NCI-H1417 treated with DMSO at 0.1 percent for 48 hours (cell line): ENCODE results near the gene COX10.
"Not testable (repeated sequence)": the region's sequence is repeated elsewhere in the genome, so short reads cannot be mapped to it uniquely, and the experiment has no call there.

Source experiments
- DNase-seq: peaks from one replicate; lab custom pipeline; 2025; lab: John Stamatoyannopoulos, UW

The COX10 gene

DNA sequence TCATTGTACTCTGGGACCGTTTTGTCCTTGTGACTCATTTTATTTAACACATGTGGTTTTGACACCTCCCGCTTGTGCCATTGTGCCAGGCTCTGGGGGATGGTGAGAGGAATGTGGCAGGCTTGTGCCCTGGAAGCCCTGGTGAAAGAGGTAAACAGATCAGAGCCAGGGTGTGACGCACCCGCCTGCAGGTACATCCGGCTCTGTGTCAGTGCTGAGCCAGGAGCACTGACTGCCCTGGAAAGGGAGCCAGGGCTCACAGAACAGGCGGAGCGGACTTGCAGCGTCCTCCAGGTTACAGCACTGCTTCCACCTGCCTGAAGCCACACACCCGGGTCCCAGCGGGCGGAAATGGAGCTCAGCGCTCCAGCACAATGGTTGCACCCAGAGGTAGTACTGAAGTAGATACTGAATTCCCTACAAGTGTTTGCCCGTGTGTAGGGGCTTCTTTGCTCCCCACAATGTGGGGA, 136.7 kb downstream of the COX10 start:
- no peak for DNase-seq

DNA sequence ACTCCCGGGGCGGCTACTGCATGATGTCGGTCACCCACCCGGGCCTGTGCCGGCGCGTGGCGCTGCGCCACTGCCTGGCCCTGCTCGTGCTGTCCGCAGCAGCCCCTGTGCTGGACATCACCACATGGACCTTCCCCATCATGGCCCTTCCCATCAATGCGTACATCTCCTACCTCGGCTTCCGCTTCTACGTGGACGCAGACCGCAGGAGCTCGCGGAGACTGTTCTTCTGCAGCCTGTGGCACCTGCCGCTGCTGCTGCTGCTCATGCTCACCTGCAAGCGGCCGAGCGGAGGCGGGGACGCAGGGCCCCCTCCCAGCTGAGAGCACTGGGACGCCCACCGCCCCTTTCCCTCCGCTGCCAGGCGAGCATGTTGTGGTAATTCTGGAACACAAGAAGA, 137.6 kb downstream of the COX10 start:
- no peak for DNase-seq

DNA sequence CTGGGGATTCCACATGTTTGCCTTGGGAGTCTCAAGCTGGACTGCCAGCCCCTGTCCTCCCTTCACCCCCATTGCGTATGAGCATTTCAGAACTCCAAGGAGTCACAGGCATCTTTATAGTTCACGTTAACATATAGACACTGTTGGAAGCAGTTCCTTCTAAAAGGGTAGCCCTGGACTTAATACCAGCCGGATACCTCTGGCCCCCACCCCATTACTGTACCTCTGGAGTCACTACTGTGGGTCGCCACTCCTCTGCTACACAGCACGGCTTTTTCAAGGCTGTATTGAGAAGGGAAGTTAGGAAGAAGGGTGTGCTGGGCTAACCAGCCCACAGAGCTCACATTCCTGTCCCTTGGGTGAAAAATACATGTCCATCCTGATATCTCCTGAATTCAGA, 138.5 kb downstream of the COX10 start:
- DNase-seq, result no peak

DNA sequence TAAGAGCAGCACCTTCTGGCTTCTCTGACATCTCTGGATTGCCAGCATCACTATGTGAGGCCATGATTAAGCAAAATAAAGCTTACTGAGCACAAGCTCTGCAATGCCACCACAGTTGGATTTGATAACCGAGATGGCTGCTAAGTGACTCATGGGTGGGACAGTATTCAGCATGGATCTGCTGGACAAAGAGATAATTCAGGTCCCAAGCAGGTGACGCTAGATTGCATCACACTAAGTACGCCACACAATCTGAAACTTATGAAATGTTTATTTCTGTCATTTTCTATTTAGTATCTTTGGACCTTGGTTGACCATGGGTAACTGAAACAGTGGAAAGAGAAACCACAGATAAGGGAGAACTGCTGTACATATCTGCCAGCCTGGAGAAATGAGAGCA, 139.9 kb downstream of the COX10 start:
- no peak for DNase-seq

DNA sequence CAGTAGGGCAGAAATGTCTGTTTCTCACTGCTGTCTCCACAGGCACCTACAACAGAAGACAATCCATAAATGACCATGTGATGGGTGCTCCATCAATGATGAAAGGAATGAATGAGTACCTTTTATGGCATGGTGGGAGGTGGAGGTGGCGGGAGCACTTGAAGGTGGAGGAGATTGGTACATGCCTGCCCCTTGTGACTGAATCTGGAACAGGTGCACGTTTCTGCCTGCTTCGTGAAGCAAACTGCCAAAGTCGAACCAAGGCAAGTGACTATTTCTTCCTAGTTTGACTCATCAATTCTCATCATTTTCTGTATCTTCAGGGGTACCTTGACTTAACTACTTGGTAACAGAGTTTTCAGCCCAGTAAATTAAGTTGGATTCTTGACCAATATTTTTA, 141.9 kb downstream of the COX10 start:
- no peak for DNase-seq

DNA sequence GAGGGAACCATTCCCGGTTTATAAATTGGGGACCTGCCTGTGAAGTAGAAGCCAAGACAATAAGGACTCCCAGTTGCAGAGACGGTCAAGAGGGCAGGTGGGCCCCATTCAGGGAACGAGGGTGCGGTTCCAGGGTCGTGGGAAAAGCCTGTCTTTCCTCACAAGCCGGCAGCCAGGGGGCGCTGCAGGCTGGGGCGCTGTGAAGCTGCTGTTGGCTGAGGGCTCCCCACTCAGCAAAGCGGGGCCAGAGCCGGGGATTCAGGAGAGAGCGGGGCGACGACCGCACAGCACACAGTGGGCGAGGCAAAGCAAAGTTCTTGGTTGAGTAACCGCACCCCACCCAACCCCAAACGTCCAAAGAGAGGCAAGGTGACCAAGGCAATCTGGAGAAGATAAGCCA, 142.5 kb downstream of the COX10 start:
- DNase-seq, result no peak

DNA sequence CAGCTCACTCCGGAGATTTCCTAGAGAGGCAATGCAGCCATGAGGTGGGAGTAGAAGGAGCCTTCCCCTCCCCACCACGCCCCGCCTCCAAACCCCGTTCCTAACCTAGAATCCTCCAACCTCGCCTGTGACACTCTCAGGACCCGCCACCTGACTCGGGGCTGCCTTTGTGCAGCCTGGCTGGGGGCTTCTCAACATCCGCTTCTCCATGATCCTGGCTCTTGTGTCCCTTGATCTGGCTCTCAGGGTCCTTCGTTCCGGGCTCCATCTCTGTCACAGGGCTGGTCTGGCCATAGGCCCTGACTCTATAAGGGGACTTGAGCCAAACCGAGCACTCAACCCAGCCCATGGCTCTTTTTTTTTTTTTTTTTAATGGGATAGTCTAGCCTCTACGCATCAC, 143.1 kb downstream of the COX10 start:
- no peak for DNase-seq

DNA sequence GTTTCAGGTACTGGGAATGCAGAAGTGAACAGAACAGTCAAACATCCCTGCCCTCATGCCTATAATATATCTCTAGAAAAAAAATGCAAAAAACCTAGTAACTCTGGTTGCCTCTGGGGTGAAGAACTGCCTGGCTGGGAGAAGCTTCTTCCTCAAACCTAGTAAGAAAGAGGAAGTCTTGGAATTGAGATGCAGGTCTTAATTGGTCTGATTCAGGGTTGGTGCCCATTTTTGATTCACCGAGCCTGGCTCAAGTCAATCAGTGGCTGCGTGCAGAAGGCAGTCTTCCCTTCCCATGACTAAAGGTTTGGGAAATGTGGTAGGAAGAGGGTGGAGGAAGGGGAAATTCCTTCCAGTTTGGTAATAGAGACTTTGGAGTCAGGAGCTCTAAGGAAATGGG, 145.0 kb downstream of the COX10 start:
- no peak for DNase-seq

DNA sequence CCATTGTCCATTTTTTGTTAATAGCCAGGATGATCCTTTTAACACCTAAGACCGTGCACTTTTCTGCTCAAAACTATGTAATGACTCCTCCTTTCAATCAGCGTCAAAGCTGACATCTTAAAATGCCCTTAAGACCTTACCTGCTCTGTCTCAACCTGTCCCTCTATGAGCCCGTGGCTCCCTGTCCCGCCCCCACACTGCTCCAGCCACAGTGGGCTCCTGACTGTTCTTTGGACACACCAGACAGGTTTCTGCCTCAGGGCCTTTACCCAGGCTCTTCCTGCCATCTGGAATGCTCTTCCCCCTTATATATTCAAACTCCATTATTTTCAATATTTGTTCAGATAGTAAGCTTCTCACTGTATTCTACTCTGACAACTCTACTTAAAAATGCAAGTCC, 153.3 kb downstream of the COX10 start:
- no peak for DNase-seq

DNA sequence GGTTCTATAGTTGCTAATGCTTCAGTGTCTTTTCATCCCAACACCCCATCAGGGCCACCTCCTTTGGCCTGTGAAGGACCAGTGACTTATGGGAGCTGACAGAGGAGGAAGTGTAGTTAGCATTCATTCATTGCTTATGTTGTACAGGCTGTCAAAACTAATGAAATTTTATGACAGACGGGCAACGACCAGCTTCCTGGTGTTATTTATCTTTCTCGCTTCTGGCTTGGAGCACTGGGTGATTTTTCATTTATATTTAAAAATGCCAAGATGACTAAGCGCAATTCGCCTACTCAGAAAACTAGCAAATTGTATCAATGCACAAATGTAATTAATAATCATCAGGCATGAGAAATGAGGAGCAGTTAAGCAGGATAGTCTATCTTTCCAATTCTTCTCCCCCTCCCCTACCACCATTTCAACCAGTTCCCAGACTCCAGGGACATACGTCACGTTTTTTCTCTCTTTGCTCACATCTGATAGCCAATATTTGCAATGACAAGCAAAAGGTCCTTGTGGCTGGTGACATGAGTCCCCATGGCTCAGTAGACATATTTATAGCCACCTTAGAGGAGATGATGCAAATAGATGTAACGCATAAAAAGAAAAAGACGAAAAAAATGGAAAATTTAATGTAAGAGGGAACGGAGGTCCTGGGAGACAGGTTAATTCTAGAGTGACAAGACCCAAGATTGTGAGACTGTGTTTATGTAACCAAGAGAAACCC, 156.1 kb downstream of the COX10 start:
- no peak for DNase-seq

DNA sequence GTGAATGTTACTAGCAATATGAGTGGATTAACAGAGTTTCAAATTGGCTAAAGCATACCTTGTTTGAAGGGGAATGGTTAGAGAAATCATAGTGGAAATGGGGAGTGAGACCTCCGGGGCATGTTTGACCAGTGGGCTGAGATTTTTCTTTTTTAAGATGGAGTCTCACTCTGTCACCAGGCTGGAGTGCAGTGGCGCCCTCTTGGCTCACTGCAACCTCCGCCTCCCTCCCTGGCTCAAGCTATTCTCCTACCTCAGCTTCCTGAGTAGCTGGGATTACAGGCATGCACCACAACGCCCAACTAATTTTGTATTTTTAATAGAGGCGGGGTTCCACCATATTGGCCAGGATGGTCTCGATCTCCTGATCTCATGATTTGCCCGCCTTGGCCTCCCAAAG, 157.7 kb downstream of the COX10 start:
- no peak for DNase-seq

DNA sequence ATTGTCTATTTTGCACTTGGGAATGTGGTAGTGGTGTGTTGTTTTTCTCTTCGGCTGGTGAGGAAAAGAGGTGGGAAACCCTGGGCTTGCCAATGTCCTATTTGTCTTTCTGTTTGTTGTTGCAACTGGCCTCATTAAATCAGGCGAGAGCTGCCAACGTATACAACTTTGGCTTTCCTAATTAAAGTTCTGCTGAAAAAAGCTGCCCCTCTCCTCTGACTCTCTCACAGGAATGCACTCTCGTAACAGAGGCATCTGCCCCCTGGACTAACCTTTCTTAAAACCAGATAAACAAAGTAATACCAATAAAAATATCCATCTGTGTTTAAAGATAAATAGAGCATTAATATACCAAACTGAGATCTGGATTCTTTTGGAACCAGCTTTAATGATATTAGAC, 159.6 kb downstream of the COX10 start:
- no peak for DNase-seq

DNA sequence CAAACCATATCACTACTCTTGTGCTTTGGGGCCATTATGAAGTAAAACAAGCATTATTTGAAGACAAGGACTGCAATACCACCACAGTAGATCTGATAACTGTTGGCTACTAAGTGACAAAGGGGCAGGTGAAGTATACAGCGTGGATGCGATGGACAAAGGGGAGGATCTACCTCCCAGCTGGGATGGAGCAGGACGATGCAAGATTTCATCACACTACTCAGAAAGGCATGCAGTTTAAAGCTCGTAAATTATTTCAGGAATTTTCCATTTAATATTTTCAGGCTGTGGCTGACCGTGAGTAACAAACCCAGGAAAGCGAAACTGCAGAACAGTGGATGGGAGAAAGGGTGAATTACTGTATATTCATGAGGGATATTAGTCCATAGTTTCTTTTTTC, 161.9 kb downstream of the COX10 start:
- not testable (repeated sequence) for DNase-seq

DNA sequence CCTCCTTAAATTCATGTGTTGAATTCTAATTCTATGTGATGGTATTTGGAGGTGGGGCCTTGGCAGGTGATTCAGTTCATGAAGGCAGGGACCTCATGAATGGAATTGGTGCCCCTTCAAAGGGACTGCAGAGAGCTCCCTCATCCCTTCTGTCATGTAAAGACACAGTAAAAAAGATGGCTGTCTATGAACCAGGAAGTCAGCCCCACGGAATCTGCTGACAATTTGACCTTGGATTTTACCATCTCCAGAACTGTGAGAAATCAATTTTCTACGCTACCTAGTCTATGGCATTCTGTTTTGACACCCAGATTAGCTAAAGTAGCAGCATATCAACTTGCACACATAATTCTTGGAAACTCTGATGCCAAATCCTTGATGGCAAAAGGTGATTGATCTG, 165.7 kb downstream of the COX10 start:
- not testable (repeated sequence) for DNase-seq

DNA sequence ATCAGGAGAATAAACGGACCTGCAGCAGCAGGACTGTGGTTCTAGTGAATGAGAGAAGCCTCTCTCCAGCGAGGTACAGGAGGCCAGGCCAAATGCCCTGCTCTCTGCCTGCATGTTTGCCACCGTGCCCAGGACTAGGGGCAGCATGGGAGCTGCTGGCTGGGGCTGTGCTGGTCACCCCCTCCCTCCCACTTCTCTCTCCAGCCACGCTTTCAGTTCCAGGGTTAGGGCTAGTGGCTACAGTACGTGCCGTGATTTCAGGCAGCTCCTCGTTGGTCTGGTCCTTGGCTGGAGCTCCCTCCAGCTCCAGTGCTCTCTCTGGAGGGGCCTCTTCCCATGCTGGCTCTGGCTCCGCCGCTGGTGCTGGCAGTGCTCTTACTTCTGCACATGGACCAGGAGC, 166.7 kb downstream of the COX10 start:
- DNase-seq, result not testable (repeated sequence)

DNA sequence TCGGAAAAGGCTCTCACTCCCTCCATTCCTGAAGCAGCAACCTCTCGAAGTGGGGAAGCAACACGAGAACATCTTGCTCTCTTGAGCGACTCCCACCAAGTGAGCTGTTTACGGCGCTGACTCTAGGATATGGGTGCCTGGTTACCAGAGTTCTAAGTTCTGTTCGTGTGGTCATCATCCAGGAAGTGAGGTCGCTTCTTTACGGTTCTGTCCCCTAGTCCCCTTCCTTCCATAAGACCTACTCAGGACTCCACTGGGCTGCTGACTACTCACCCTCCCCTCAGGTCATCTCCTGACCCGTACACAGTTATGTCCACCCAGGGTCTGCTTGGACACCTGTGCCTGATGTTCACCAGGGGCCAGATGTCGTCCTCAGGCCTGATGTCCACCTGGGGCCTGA, 167.5 kb downstream of the COX10 start, which contains the start of gene CDRT15:
Gene CDRT15 (minus strand): TSS at position 101 of the 400 bp plus-strand sequence. CDS start 29 bp downstream, at position 72.
- DNase-seq, result not testable (repeated sequence)

DNA sequence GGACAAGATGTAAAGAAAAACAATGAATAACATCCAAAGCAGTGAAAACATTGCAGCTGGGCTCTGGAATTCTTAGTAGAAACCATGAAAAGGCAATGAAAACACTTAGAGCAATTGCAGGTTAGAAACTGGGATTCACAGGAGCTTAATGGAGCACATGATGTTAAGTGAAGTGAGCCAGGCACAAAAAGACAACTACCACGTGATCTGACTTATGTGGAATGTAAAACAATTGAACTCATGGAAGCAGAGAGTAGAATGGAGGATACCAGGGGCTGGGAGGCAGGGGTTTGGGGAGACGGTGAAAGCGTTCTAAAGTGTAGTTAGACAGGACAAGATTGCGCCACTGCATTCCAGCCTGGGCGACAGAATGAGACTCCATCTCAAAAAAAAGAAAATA, 170.0 kb downstream of the COX10 start:
- not testable (repeated sequence) for DNase-seq

DNA sequence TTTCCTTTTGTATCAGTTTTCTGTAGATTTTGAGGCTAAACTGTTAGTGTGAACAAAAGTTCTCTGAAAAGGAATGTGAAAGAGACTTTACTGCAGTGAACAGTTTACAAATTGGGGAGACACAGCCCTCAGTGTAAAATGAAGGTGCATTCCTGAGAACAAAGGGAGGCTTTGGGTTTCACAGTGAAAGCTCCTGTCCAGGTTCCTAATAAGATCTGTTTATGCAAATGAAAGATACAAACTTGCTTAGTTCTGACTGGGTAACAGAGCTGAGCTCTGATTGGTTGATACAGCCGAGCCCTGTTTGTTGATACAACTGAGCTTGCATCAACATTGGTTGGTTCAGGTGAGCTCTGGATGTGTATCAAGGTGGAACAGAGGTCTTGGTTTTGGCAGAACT, 175.7 kb downstream of the COX10 start:
- DNase-seq, result no peak

DNA sequence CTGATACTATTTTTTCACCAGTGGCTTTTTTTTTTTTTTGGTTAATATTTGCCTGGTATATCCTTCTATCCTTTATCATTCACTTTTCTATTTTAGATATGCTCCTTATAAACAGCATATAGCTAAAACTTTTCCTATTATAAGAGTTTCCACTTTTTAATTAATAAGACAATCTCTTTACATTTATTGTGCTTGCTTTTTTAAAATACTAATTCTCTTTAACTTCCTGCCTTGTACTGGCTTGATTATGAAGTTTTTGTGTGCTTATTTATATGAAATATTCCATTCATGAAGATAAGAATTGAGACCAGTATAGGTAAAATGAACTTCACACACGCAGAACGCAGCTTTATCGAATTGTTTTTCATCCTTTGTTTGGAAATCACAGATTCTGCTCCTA, 176.3 kb downstream of the COX10 start:
- no peak for DNase-seq
